GF-D8 (cell line): ENCODE results near the gene SRSF10.
"Not testable (repeated sequence)": the region's sequence is repeated elsewhere in the genome, so short reads cannot be mapped to it uniquely, and the experiment has no call there.

Source experiments
- DNase-seq: peaks from one replicate; lab custom pipeline; 2025; lab: John Stamatoyannopoulos, UW

Gene SRSF10

DNA sequence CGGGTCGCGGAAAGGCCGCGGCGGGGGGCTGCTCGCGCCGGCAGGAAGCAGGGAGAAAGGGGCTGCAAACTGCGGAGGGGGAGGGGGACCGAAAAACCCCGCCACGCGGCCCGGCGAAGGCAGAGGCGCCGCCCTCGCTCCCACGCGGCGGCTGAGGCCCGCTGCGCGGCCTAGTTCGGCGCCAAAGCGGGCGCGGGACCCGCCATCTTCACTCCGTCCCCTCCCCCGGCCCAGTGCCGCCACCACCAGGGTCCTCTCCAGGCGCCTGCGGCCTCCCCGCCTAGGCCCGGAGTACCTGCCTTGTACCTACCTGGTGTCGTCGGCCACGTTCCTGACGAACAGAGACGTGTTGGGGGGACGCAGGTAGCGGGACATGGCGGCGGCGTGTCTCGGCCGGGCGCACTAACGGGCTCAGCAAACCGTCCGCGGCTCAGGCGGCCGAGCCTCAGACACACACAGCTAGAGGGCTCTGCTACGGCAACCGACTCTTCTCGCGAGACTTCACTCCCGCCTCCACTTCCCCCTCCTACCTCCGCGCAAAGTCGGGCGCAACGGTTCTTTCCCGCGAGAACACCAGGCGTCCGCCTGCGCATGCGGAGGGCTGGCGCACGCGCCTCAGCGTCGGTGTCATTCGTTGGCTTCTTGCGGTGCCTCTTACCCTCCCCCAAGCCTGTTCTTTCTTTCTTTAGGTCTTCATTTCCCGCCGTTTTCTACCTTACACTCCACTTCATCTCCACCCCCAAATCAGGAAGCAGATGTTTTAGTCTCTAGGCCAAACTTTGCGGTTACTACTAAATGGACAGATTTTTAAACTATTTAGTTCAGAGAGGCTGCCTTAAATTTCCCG is at the start of gene SRSF10:
Gene SRSF10 (minus strand): TSS at position 447 of the 847 bp plus-strand sequence. CDS start 72 bp downstream, at position 375.
- peak; percentile 98 for DNase-seq

DNA sequence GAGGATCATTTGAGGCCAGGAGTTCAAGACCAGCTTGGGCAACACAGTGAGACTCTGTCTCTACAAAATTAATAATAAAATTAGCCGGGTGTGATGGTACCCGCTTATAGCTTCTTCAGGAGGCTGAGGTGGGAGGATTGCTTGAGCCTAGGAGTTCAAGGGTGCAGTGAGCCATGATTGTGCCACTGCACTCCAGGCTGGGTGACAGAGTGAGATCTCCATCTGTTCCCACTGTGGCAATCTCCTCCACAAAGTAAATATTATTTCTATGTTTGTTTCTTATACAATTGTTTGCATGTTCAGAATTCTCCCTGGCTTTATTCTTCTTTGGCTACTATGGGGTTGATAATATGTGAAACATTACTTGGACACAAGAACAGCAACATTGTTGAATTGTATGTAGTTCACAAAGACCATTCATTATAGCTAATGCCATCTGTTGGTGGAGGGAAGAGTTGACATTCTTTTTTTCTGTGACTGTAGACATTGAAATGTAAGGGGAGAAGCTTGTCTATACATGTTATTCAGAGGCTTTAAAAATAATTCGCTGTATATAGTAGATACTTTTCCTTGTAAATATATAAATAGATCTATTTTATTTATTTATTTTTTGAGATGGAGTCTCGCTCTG is 47.8 kb upstream of the SRSF10 start:
- no peak for DNase-seq

DNA sequence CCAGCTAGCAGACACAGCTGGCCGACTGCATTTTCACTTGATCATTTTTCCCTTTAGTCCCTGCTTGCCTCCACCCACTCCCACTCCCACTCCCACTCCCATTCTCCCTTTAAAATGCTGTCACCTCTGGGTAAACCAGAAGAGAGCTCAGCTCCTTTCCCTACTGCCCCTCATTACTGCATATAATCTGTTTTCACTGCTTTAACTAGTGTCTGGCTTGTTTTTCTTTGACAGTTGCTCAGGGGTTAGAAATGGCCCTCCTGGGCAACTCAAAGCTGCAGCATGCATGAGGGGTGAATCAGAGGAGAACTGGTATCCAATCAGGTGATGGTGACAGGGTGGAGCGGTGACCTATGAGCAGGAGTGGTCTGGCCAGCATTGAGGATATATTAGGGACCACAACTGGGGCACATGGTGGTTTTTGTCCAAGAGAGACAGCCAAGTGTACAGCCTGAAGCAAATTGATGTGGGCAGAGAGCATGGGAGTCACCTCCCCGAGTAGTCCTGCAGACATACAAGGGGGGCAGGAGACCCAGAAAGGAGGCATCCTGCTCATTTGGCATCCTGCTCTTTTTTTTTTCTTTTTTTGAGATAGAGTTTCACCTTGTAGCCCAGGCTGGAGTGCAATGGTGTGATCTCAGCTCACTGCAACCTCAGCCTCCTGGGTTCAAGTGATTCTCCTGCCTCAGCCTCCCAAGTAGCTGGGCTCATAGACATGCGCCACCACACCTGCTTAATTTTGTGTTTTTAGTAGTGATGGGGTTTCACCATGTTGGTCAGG is 42.6 kb upstream of the SRSF10 start:
- DNase-seq, result no peak

GRCh38 chr1:24021403-24022266 is 41.5 kb upstream of the SRSF10 start:
- no peak for DNase-seq

DNA sequence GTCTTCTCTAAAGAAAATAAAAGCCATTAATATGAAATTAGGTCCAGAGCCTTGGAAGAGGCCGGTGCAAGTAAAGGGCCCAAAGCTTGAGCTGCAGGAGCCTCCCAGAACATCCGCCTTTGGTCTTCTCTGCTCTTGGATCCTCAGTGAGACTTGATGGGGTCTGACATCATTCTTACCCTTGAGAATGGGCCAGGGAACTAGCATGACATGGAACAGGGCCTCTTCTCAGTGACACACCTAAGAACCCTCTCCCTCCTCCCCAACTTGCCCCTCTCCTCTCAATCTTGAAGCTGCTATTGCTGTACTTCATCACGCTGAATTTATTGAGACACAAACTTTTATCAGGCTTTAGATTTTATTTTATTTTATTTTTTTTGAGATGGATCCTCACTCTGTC is 40.3 kb upstream of the SRSF10 start:
- DNase-seq, result no peak

DNA sequence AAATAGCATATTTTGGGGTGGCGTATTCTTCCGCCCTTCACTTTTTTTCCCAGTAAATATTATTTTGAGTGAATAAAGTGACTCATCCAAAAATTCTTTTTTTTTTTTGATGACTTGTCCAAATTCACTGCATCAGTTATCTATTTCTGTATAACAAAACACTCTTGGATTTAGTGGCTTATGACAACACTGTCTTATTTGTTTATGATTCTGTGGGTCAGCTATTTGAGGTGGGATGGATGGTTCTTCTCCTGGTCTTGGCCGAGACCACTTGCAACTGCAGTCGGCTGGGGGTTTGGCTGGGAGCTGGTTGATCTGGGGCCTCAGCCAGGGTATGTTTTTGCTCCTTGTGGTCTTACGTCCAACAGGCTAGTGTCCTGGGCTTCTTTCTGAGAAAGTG is 39.9 kb upstream of the SRSF10 start:
- DNase-seq, result no peak

GRCh38 chr1:24018611-24019580 is 38.8 kb upstream of the SRSF10 start:
- DNase-seq, result no peak

DNA sequence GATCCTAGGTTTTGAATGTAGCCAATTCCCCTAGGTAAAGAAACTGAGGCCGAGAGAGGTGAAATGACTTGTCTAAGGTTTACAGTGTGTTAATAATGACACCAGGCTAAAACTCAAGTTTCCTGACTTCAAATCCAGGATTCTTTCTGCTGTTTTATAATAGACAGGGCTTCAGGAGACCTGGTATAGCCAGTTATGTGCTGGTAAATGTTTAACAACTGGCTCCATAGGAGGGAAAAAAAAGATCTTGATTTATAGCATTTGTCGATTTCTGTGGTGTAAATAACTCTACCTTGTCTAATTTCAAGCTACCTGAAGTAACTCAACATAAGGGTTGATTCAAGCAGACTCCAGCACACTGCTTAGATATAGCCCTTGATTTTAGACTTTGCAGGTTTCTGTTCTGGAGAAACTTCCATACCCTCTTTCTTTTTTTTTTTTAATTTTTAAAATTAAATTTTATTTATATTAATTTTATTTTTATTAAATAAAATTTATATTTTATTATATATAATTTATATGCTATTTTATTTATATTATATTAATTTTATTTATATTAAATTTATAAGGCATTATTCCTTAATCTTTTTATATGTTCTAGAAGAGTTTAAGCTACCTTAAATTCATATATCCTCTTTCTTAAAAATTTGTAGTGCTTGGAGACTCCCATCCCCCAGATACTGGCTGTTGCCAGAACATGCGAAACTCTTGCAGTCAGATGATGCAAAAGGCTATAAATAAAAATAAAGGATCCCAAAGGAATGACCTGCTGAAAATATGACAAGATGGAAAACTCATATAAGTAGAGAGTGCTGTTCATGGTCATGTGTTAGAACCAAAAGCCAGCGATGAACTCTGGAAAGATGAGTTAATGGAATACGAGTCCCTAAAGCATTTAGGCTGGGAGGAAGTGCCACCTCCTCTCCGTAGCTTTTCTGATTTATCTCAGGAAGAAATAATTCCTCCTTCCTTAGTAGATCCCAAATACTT is 35.4 kb upstream of the SRSF10 start:
- DNase-seq, result no peak

DNA sequence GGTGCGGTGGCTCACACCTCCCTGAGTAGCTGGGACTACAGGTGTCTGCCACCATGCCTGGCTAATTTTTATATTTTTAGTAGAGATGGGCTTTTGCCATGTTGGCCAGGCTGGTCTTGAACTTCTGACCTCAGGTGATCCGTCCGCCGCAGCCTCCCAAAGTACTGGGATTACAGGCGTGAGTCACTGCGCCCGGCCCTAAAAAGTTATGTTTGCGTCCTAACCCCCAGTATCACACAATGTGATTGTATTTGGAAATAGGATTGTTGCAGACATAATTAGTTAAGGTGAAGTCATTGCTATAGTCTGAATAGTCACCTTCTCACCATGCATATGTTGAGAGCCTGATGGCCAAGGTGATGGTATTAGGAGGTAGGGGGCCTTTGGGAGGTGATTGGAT is 32.8 kb upstream of the SRSF10 start:
- DNase-seq, result not testable (repeated sequence)

- DNase-seq, result no peak
Observed at GRCh38 chr1:24010650-24011049, 30.5 kb upstream of the SRSF10 start.

DNA sequence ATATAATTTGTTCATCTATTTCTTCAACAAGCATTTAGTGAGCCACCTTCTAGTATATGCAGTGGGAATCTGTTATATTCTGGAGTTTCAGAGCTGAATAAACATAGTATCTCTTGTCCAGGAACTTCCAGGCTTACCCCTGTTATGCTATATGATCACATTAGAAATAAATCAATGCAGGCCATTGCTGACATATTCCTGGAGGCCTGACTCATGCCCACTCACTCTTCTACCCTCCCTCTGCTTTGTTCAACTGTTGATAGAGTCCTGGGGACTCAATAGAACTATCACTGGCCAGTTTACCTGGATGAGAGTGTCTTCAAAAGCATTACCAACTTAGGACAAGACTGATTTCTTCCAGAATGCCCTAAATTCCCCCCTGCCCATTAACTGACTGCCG is 29.3 kb upstream of the SRSF10 start:
- no peak for DNase-seq

GRCh38 chr1:24008574-24009184 is 28.6 kb upstream of the SRSF10 start:
- not testable (repeated sequence) for DNase-seq

DNA sequence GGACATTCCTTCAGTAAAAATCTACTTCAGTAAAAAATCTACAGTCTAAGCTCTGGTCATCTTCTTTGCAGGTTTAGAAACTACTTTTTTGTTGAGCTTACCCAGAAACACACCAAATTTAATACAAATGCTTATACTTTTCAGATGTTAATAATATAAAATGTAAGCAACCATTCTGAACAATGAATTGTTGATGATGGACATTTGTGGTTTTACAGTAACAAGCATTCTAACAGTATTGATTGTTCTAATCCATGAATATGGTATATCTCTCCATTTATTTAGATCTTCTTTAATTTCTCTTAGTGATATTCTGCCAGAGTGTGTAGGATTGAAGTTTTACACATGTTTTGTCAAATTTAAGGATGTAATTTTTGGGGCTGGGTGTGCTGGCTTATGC is 27.0 kb upstream of the SRSF10 start:
- no peak for DNase-seq

GRCh38 chr1:24005163-24005562 is 25.0 kb upstream of the SRSF10 start:
- DNase-seq, result no peak

- no peak for DNase-seq
Observed at GRCh38 chr1:24004132-24004531, 24.0 kb upstream of the SRSF10 start.

GRCh38 chr1:24003331-24003972 is 23.3 kb upstream of the SRSF10 start:
- no peak for DNase-seq

GRCh38 chr1:24002695-24003094 is 22.6 kb upstream of the SRSF10 start:
- DNase-seq, result no peak

DNA sequence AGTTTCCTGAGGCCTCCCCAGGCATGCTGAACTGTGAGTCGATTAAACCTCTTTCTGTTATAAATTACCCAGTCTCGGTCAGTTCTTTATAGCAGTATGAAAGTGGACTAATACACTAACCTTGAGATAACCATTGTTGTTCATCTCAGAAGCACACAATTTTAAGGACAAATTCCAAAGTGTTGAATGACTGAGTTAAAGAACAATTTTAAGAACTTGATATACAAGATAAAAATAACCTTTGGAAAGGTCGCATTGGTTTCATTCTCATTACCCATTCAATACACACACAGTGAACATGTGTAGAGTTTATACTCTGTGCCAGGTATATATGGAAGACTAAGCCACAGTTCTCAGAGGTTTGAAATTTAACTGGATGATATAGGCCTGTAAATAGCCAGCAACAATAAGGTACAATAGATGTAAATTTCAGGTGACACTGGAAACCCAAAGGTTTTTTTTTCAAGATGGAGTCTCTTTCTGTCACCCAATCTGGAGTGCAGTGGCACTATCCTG is 19.1 kb upstream of the SRSF10 start:
- no peak for DNase-seq
